ENCODE data around the gene ADORA1.

ADORA1 gene

GRCh38 chr1:203140743-203141520 is 13.4 kb downstream of the ADORA1 start:
- no peak for DNase-seq (ENCODE audit: low read depth in 2 of 2)

- no peak for DNase-seq (ENCODE audit: low read depth in 2 of 2)
Measured at GRCh38 chr1:203142124-203142523, 14.6 kb downstream of the ADORA1 start.

- no peak for DNase-seq (ENCODE audit: low read depth in 2 of 2)
Measured at GRCh38 chr1:203142684-203143408, 15.3 kb downstream of the ADORA1 start.

- DNase-seq (ENCODE audit: low read depth in 2 of 2), result no peak
Measured at GRCh38 chr1:203143641-203144040, 16.1 kb downstream of the ADORA1 start.

- no peak for DNase-seq (ENCODE audit: low read depth in 2 of 2)
Measured at GRCh38 chr1:203144661-203145060, 17.1 kb downstream of the ADORA1 start.

- no peak for DNase-seq (ENCODE audit: low read depth in 2 of 2)
Measured at GRCh38 chr1:203145321-203146041, 18.0 kb downstream of the ADORA1 start.

- DNase-seq (ENCODE audit: low read depth in 2 of 2), result no peak
Measured at GRCh38 chr1:203146042-203146369, 18.5 kb downstream of the ADORA1 start.

GRCh38 chr1:203146537-203146936 is 19.0 kb downstream of the ADORA1 start:
- no peak for DNase-seq (ENCODE audit: low read depth in 2 of 2)

GRCh38 chr1:203147376-203147775 is 19.9 kb downstream of the ADORA1 start:
- DNase-seq (ENCODE audit: low read depth in 2 of 2), result no peak

GRCh38 chr1:203148127-203148526 is 20.6 kb downstream of the ADORA1 start:
- no peak for DNase-seq (ENCODE audit: low read depth in 2 of 2)

- DNase-seq (ENCODE audit: low read depth in 2 of 2), result no peak
Measured at GRCh38 chr1:203148579-203148978, 21.1 kb downstream of the ADORA1 start.

GRCh38 chr1:203149188-203149840 is 21.8 kb downstream of the ADORA1 start:
- DNase-seq (ENCODE audit: low read depth in 2 of 2), result no peak

- no peak for DNase-seq (ENCODE audit: low read depth in 2 of 2)
Measured at GRCh38 chr1:203150511-203151297, 23.2 kb downstream of the ADORA1 start.

GRCh38 chr1:203151362-203152157 is 24.0 kb downstream of the ADORA1 start:
- DNase-seq (ENCODE audit: low read depth in 2 of 2), result no peak

GRCh38 chr1:203152158-203153034 is 24.9 kb downstream of the ADORA1 start:
- no peak for DNase-seq (ENCODE audit: low read depth in 2 of 2)

GRCh38 chr1:203153051-203153988 is 25.8 kb downstream of the ADORA1 start:
- DNase-seq (ENCODE audit: low read depth in 2 of 2), result no peak

- no peak for DNase-seq (ENCODE audit: low read depth in 2 of 2)
Measured at GRCh38 chr1:203153989-203154821, 26.7 kb downstream of the ADORA1 start.

Measured in stimulated activated CD4-positive, alpha-beta T cell treated with anti-CD3 and anti-CD28 coated beads, Interleukin-15, amount 100 ng/mL, for 48 hours (primary cell).